ENCODE measurements around the gene NNMT.

The NNMT gene

DNA sequence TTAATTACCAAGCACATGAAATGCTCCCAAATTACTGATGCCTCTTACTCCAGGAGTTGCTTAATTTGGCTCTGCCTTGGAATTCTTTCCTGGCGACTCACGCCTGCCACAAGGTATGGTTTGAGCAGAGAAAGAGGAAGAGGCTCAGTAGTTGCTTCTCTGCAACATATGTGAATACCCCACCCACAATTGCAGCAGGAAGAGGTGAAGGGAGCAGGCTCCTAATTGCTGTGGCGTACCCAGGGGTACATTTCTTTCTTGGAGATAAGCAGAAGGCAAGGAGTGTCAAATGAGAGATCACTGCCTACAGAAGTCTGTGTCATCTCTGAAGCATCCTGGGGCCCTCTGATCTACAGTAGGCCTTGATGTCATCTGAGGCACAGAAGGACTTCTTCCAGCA, 10.6 kb upstream of the NNMT start:
- no peak for DNase-seq

DNA sequence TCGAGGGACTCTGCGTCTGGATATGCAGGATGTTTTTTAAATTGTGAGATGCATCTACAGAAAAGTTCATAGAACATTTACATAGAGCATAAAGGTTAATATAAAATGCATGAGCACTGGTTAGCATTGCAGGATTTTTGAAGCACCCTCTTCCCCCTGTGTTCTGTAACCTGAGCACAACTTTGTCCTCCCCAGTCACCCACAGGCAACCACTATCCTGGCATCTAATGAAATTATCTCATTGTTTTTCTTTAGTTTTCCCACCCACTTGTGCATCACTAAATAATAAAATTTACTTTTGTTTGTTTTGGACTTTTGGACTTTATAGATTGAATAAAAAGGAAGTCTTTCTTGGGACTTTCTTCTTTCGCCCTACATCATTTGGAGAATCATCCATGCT, 10.0 kb upstream of the NNMT start:
- DNase-seq: no peak

DNA sequence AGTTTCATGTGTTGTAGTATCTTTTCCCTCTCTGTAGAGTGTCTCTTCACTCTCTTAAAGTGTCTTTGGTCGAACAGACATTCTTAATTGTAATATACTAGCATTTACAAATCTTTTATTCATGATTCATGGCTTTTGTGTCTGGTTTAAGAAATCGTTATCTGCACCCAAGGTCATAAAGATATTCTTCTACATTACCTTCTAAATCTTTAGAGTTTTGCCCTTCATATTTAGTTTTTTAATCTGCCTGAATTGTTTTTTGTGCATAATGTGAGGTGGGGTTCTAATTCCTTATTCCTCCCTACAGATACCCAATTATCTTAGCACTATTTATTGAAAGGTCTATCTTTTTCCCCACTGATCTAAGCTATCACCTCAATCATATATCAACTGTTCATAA, 9.0 kb upstream of the NNMT start:
- no peak for DNase-seq

DNA sequence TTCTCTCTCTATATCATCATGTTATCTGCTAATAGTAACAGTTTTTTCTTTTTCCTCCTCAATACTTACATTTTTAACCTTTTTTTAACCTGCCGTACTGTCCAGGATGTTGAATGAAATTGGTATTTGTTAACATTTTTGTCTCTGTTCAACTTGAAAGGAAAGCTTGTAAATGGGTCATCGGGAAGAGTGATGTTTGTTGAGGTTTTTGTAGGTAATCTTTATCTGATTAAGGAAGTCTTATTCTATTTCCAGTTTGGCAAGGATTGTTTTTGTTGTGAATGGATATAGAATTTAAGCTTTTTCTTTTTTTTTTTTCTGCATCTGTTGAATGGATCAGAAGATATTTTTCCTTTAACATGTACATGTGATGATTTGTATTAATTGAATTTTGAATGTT, 8.1 kb upstream of the NNMT start:
- DNase-seq: no peak

DNA sequence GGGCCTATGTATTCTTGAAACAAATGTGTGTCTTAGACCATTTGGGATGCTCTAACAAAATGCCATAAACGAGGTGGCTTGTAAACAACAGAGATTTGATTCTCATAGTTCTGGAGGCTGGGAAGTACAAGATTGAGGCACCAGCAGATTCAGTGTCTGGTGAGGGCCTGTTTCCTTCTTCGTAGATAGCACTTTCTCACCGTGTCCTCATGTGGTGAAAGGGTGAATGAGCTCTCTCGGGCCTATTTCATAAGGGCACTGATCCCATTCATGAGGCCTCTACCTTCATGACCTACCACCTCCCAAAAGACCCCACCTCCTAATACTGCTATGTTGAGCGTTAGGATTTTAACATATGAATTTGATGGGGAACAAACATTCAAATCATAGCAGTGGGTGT, 6.4 kb upstream of the NNMT start:
- DNase-seq: no peak

DNA sequence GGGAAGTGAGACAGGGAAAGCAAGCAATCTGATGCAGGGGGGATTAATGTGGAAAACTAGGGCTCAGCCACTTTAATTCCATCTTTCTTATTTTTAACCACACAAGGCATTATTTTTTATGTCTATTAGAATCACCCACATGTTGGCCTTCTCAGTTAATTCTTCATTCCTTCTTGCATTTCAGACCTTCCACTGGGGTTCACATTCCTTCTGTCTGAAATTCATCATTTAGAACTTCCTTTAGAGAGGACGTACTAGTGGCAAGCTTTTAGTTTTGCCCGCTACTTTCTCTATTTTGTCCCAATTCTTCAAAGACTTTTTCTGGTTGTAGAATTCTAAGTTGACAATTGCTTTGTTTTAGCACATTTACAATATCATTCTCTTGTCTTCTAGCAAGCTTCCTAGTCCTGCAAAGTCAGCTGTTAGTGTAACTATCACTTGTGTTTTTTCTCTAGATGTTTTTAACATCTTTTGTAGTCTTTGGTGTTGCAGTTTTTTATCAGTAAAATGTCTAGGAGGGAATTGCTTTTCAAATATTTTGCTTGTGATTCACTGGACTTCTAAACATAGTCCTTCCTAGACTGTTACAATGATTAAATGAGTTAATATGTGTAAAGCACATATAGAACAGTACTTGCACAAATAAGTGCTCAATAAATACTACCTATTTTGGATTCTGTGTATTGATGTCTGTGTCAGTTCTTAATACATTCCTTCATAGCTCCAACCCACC, 5.5 kb upstream of the NNMT start:
- no peak for DNase-seq

DNA sequence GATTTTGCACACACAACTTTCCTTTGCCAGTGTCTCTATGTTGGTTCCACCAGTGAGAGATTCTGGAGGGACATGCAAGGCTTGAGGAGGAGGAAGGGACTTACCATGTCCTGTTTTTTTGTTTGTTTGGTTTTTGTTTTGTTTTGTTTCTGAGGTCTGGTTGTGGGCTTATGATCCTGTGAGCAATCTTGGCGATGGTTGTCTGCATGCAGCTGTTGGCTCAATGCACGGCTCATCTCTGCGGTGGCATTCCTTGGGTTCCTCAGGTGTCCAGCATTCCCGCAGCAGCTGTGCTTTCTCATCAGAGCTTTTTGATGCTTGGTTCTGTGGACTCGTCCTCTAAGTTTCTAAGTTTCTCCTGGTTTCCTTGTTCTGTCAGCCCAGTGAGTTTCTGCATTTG, 4.8 kb upstream of the NNMT start:
- DNase-seq: no peak

DNA sequence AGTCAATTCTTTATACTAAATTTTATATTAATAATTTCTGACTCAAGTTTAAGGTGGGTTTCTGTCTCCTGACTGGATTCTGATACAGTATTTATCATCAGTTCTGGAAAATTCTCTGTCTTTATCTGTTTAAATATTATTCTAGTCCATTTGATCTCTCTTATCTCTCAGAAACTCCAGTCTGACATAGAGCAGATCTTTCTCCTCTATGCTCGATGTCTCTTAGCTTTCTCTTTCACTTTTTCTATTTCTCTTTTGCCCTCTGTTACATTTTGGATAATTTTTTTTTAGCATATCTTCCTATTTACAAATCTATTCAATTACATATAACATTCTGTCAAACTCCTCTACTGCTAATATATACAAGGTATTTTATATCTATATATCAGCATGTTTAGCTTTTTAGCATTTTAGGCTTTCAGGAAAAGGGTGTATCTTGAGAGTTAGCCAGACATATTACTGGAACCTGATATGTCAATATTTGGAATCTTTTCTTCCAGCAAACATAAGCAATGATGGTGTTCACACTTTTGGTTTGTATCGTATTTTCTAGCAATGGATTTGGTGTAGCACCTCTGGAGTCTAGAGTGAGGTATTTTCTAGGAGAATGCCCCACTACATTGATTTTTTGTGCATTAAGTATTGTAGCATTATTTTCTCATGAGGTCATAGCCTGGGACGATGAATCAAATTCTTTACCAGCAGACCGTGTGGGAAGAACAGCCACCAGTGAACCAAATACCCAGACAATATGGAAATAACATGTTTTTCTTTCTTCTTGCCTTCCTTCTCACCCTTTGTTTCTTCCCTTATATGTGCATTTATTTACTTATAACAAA, 4.1 kb upstream of the NNMT start:
- no peak for DNase-seq

DNA sequence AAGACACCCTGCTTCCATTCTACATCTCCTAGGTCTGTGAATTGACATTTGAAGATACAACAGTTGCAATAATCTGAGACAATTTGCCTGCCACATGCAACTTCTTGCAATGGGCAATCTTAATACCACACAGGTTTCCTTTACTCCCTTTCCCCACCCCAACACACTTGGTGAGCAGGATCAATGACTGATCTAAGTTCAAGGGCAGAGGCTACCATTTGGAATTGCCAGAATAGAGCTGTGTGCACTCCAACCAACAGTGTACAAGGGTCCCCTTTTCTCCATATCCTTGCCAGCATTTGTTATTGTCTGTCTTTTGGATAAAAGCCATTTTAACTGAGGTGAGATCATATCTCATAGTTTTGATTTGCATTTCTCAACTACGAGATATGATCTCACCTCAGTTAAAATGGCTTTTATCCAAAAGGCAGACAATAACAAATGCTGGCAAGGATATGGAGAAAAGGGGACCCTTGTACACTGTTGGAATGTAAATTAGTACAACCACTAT, 2.9 kb upstream of the NNMT start:
- DNase-seq: no peak

DNA sequence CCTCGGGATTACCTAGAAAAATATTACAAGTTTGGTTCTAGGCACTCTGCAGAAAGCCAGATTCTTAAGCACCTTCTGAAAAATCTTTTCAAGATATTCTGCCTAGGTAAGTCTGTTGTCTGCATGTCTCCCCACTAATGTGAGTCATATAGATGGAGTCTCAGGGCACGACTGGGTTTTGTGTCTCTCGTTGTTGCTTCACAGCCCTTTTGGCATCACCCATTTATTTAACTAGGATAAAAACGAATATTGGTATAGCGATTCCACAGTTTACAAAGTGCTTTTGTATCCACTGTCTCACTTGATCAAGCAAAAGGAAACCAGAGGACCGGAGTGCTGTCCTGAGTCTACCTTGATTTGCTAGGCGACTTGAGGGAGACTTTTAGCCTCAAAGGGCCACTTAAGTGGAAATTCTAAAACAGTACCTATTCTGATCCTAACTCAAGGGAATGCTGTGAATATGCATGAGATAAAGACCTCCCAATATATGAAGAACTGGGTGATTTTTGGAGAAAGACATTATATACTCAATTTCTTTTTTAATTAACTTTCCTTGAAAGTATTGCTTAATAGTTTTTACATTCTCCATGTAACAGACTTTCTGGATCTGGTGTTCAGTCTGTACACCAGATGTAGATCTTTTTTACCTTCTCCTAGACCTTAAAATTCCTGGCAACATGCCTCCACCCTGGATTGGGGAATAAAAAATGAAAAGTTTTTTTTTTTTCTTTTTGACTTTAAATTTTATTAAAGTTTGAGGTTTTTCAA, 590 bp downstream of the NNMT start:
- DNase-seq: no peak

DNA sequence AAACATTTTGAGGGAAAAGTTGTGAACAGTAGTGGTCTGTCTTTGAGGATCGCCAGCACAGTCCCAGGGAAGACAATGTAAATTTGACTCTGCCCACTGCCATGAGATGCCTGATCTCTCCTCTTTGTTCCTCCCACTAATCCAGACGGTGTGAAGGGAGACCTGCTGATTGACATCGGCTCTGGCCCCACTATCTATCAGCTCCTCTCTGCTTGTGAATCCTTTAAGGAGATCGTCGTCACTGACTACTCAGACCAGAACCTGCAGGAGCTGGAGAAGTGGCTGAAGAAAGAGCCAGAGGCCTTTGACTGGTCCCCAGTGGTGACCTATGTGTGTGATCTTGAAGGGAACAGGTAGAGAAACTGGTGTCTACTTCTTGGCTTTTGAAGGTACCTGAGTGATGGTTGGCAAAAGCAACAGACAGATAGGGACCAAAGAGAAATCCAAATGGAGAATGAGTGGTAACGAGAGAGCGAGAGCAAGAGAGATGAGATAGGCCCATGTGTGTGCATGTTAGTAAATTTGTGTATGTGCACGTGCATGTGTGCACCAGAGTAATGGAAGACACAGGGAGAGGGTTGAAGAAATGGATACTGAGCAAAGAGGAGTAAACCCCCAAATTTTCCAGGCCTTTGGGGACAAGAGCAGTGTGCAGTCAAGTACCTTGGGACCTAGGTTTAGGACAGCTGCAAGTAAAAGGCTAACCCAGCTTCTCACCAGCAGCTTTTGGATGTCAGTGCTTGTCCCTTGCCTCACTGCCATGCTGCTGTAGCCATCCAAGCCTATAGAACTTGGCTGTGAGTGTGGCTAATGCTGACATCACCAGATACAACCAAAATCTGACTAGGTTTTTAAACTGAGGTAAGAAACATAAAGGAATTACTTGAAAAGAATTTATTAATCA, 1.9 kb downstream of the NNMT start:
- no peak for DNase-seq

DNA sequence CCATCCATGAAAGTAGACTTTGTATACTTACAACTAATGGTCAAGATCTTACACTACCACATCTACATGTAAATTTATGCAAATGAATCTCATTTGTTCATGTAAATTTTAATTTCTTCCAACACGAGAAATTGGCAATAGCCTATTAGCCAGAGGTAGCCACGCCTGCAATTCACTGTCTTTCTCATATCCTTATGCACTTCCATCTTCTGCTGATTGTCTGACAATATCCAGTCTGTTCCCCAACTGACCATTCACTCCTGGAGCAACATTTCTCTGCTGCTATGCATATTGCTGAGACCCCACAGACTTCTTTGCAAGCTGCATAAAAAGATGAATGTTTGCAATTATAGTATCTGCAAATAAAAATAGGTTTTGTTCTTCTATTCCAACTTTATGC, 2.5 kb downstream of the NNMT start:
- no peak for DNase-seq

DNA sequence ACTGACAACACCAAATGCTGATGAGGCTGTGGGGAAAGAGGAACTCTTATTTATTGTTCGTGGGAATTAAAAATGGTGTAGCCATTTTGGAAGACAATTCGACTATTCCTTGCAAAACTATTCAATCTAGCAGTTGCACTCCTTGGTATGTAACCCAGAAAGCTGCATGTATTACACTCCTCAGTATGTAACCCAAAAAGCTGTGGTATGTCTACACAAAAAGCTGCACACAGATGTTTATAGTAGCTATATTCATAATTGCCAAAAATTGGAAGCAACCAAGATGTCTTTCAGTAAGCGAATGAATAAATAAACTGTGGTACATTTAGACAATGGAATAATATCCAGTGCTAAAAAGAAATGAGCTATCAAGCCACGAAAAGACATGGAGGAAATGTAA, 4.9 kb downstream of the NNMT start:
- DNase-seq: no peak

DNA sequence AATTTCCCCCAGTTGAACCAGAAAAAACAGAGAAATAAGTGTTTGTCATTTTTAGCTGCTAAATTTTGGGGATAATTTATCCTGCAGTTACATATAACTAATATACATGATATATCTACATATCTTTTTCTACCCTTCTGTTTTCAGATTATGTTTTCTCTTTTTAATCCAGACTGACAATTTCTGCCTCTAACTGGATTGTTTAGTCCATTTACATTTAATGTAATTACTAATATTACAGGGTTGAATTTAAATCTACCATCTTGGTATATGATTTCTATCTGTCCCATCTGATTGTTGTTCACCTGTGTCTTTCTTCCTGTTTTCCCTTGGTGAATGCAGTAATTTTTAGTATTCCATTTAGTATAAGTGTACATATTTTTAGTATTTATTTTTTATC, 5.7 kb downstream of the NNMT start:
- DNase-seq: no peak

DNA sequence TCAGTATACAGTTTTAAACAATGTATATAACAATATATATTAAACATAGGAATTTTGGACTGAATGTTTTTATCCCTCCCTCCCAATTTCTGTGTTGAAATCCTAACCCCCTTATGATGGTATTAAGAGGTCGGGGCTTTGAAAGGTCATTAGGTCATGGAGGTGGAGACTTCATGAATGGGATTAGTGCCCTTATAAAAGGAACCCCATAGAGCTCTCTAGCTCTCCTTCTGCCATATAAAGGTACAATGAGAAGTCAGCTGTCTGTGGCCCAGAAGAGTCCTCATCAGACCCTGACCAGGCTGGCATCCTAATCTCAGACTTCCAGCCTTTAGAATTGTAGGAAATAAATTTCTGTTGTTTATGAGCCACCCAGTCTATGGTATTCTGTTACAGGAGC, 6.5 kb downstream of the NNMT start:
- DNase-seq: no peak

DNA sequence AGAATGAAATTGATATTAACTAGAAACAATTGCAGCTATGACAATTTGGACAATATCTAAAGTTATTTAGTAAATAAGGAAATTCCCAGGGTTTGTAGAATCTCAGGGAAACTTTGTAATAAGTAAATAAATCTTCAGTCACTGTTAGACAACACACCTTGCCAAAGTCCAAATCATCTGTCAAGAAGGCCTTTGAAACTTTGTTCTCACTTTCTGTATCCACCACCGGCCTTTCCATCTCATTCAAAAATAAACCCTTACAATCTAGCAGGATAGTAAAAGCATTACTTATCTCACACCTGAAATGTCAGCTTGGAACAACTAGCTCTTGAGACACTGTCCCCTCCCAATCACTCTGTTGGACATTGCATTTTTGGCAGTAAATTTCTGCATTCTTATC, 7.9 kb downstream of the NNMT start:
- DNase-seq: no peak

DNA sequence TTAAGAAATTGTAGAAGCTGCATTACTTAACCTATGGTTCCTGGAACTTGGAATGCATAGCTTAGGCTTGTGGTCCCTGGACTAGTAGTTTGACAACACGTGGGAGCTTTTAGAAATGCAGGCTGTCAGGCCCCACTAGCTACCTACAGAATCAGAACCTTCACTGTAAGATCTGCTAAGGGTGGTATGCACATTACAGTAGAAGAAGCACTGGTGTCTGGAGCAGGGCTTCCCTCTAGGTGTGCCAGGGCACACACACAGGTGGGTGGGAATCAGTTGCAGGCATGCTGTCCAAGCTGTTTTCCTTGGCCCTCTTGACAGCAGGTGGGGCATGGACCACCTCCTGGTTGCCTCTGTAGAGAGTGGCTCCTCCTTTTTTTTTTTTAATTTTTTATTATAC, 8.8 kb downstream of the NNMT start:
- no peak for DNase-seq

DNA sequence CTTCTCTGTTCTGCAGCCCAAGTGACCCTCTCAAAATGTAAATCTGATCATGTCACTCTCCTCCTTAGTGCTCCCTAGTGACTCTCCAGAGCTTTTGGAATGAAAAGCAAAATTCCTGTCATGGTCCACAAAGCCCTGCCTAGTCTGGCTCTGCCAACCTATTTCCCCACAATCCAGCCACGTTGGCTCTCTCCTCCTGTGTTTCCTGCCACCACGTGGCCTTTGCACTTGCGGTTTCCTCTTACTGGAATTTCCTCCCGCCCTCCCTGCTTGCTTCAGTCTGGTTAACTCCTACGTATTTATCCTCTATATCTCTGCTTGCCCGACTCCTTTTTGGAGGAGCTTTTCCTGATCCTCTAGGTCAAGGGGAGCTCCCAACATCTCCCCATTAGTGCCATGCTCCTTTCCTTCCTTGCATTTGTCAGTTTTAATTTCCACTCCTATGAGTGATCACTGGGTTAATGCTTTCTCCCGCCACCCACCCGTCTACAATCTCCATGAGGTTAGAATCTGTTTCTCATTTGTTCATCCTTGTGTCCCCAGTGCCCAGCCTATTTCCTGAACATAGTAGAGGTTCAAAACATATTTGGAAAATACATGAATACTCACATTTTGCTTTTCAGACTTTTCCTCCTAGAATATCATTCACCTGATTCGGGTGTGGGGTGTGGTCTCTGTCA, 11.5 kb downstream of the NNMT start:
- DNase-seq: no peak

DNA sequence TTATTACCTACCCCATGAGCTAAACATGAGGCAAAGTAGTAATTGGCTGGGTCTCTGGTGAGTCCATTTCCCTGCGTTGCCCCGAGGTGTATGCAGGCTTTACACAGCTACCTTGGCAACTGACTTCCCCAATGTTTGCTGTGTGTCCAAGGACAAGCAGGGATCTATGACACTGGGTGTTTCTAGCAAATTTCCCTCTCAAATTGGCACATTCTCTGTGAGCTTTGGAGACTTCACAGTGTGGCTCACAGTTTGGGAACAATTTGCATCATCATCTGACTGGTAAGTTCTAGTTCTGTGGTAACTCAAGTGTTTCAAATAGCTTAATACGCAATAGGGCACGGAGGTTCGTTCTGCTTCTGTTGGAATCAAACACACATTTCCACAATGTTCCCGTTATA, 12.5 kb downstream of the NNMT start:
- no peak for DNase-seq

DNA sequence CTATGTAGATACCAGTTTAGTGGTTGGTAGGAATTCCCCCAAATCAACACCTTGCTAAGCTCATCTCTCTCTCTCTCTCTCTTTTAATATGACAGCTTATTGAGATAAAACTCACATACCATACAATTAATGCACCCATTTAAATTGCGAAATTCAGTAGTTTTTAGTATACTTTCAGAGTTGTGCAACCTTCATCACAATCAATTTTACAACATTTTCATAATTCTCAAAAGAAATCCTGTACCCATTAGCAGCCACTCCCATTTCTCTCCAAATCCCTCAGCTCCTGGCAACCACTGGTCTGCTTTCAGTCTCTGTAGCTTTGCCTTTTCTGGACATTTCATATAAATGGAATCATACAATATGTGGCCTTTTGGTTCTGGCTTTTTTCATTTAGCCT, 13.3 kb downstream of the NNMT start:
- no peak for DNase-seq

DNA sequence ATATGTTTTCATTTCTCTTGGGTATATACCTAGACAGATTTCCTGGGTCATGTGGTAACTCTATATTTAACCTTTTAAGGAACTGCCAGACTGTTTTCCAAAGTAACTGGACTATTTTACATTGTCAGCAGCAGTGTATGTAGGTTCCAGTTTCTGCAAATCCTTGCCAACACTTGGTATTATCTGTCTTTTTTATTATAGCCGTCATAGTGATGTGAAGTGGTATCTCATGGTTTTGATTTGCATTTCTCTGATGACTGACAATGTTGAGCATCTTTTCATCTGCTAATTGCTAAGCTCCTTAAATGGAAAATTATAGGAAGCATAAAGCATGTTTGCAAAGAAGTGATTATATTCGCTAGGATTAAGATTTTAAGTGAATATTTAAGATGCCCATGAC, 13.9 kb downstream of the NNMT start:
- no peak for DNase-seq

DNA sequence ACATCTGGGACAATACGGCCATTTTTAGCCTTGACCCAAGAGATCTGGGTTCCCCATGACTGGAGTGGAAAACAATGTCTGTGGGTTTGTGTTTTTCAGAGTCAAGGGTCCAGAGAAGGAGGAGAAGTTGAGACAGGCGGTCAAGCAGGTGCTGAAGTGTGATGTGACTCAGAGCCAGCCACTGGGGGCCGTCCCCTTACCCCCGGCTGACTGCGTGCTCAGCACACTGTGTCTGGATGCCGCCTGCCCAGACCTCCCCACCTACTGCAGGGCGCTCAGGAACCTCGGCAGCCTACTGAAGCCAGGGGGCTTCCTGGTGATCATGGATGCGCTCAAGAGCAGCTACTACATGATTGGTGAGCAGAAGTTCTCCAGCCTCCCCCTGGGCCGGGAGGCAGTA, 15.7 kb downstream of the NNMT start:
- DNase-seq: no peak

Measured in activated CD4-positive, alpha-beta T cell treated with anti-CD3 and anti-CD28 coated beads, Interleukin-2, amount 50 U/mL, for 1 hour (primary cell).